Skeletal muscle satellite cell (primary cell): ENCODE results near the gene AMBP.

Source experiments
- H3K27me3 ChIP-seq: 2 replicates; pipeline ENCODE4 v1.7.0; 2013; ENCODE audit warnings: low read length; ENCODE audit not compliant: control insufficient read depth, insufficient read depth
- H3K36me3 ChIP-seq: 2 replicates; pipeline ENCODE4 v1.7.0; 2013; ENCODE audit warnings: mild to moderate bottlenecking, control low read depth, low read length; ENCODE audit not compliant: insufficient read depth
- H3K4me1 ChIP-seq: 2 replicates; pipeline ENCODE4 v1.7.0; 2013; ENCODE audit warnings: low read length; ENCODE audit not compliant: control insufficient read depth, insufficient read depth
- H3K4me2 ChIP-seq: 2 replicates; pipeline ENCODE4 v1.7.0; 2013; ENCODE audit warnings: mild to moderate bottlenecking, low read length
- H3K4me3 ChIP-seq: 2 replicates; pipeline ENCODE4 v1.7.0; 2013; ENCODE audit warnings: low read length
- H3K9ac ChIP-seq: 2 replicates; pipeline ENCODE4 v1.7.0; 2013; ENCODE audit warnings: mild to moderate bottlenecking, low read depth, low read length, moderate library complexity
- H3K9me3 ChIP-seq: replicated peaks from 2 replicates; pipeline ENCODE4 v1.7.0; 2013; ENCODE audit warnings: mild to moderate bottlenecking, control low read depth, low read length

AMBP gene

GRCh38 chr9:114017741-114018715, 60.1 kb downstream of the AMBP start:
- H3K4me3 ChIP-seq, result no peak overlapping the region
- H3K27me3 ChIP-seq, result no peaks in the 10 kb centered on the region
- peaks cover 4% of the 10 kb centered on the region for H3K9me3 ChIP-seq
- no peak overlapping the region for H3K4me2 ChIP-seq
- no peaks in the 10 kb centered on the region for H3K36me3 ChIP-seq
- no peak overlapping the region for H3K9ac ChIP-seq
- no peaks in the 10 kb centered on the region for H3K4me1 ChIP-seq

- no peaks in the 10 kb centered on the region for H3K9me3 ChIP-seq
- no peak overlapping the region for H3K9ac ChIP-seq
- no peaks in the 10 kb centered on the region for H3K4me1 ChIP-seq
- H3K36me3 ChIP-seq, result no peaks in the 10 kb centered on the region
- H3K27me3 ChIP-seq, result no peaks in the 10 kb centered on the region
- no peak overlapping the region for H3K4me3 ChIP-seq
- no peak overlapping the region for H3K4me2 ChIP-seq
Observed at GRCh38 chr9:114016629-114017423, 61.3 kb downstream of the AMBP start.

- Histone ChIP-seq H3K4me3 (no peak overlapping the region), H3K4me2 (no peak overlapping the region), H3K27me3 (no peaks in the 10 kb centered on the region), H3K9me3 (no peaks in the 10 kb centered on the region), H3K9ac (no peak overlapping the region), H3K36me3 (peaks cover 7% of the 10 kb centered on the region), H3K4me1 (no peaks in the 10 kb centered on the region)
Observed at GRCh38 chr9:114016101-114016500, 62.0 kb downstream of the AMBP start.

GRCh38 chr9:114015607-114016006, 62.5 kb downstream of the AMBP start:
- H3K36me3 ChIP-seq, result peaks cover 7% of the 10 kb centered on the region
- no peak overlapping the region for H3K9ac ChIP-seq
- H3K4me3 ChIP-seq, result no peak overlapping the region
- H3K27me3 ChIP-seq, result no peaks in the 10 kb centered on the region
- no peak overlapping the region for H3K4me2 ChIP-seq
- no peaks in the 10 kb centered on the region for H3K9me3 ChIP-seq
- H3K4me1 ChIP-seq, result no peaks in the 10 kb centered on the region

- Histone ChIP-seq H3K9ac (no peak overlapping the region), H3K9me3 (no peaks in the 10 kb centered on the region), H3K4me3 (no peak overlapping the region), H3K4me1 (no peaks in the 10 kb centered on the region), H3K36me3 (peaks cover 8% of the 10 kb centered on the region), H3K4me2 (no peak overlapping the region), H3K27me3 (no peaks in the 10 kb centered on the region)
Observed at GRCh38 chr9:114014044-114014443, 64.1 kb downstream of the AMBP start.

GRCh38 chr9:114012126-114012525, 66.0 kb downstream of the AMBP start:
- H3K4me2 ChIP-seq, result no peak overlapping the region
- no peaks in the 10 kb centered on the region for H3K27me3 ChIP-seq
- H3K36me3 ChIP-seq, result peaks cover 12% of the 10 kb centered on the region
- H3K9me3 ChIP-seq, result no peaks in the 10 kb centered on the region
- no peak overlapping the region for H3K4me3 ChIP-seq
- no peak overlapping the region for H3K9ac ChIP-seq
- no peaks in the 10 kb centered on the region for H3K4me1 ChIP-seq

GRCh38 chr9:114011313-114011712, 66.8 kb downstream of the AMBP start:
- H3K4me1 ChIP-seq, result no peaks in the 10 kb centered on the region
- H3K9me3 ChIP-seq, result no peaks in the 10 kb centered on the region
- no peak overlapping the region for H3K4me2 ChIP-seq
- H3K36me3 ChIP-seq, result peaks cover 12% of the 10 kb centered on the region
- no peak overlapping the region for H3K4me3 ChIP-seq
- H3K9ac ChIP-seq, result no peak overlapping the region
- H3K27me3 ChIP-seq, result no peaks in the 10 kb centered on the region
